HCT116 (cell line): ENCODE measurements around the gene EN2. TPM values are rescaled to one million over a fixed set of nuclear protein-coding genes. Genes with fewer than 3 reads are reported as not detected.

Source experiments
- ATAC-seq: fragments of 200-7000 bp; cut with Tn5 transposase; 2 replicates; pipeline ENCODE4 v1.9.1; 2020; ENCODE audit warnings: mild to moderate bottlenecking, moderate library complexity
- BruUV-seq: library from RNA; stranded (reverse); fragments of 400-500 nt; replicated peaks from 2 replicates; lab custom pipeline; 2021; lab: Mats Ljungman, UMichigan
- CTCF ChIA-PET: fragments of 300-600 bp; sonication (Branson Sonifier 250); formaldehyde crosslinking; loops from one replicate; lab custom pipeline; 2021; ENCODE audit warnings: antibody characterized with exemption; lab: Charles Lee
- POLR2A ChIA-PET: fragments of 300-600, 350-600 bp; sonication (Branson Sonifier 250); formaldehyde crosslinking; loops from one replicate; lab custom pipeline; 2021; ENCODE audit warnings: antibody characterized with exemption; lab: Charles Lee
- RAD21 ChIA-PET, 2 experiments: fragments of 300-600 bp; sonication (Branson Sonifier 250); formaldehyde crosslinking; loops; one replicate each; lab custom pipeline; 2023; ENCODE audit warnings: low total read pairs in 2 of 2; ENCODE audit not compliant: uncharacterized antibody in 2 of 2, unreplicated experiment in 2 of 2, low non-redundant PET in 1 of 2; lab: Charles Lee
- DNase-seq: peaks from one replicate; pipeline ENCODE4 v3.0.0-alpha.2; 2010; ENCODE audit warnings: low read depth, low spot score
- H2AFZ ChIP-seq: fragments of 200-600 bp; shearing (Covaris generic), sonication (generic); 2 replicates; pipeline ENCODE4 v1.6.1; 2017; ENCODE audit warnings: low read depth, mixed run types, mixed read lengths, antibody characterized with exemption, low read length; ENCODE audit not compliant: poor library complexity, severe bottlenecking
- H3K27ac ChIP-seq: 2 replicates; pipeline ENCODE4 v1.5.1; 2012; ENCODE audit warnings: low read depth, low read length
- H3K27me3 ChIP-seq: fragments of 200-600 bp; sonication (generic); 2 replicates; pipeline ENCODE4 v1.6.1; 2016; ENCODE audit warnings: mixed run types, low read length, mixed read lengths; ENCODE audit not compliant: insufficient read depth
- H3K36me3 ChIP-seq, 2 experiments: fragments of 200-500 bp in 1 of 2; fragments of 200-600 bp in 1 of 2; sonication (Bioruptor generic) in 1 of 2; sonication (generic) in 1 of 2; 2 replicates each; pipeline versions ENCODE4 v1.5.1 to v1.6.1; 2014 to 2016; ENCODE audit warnings: low read length in 2 of 2, inconsistent platforms in 1 of 2, mixed read lengths in 1 of 2, mixed run types in 1 of 2; ENCODE audit not compliant: insufficient read depth in 2 of 2, control insufficient read depth in 1 of 2
- H3K4me1 ChIP-seq, 2 experiments: fragments of 200-600 bp in 1 of 2; sonication (generic) in 1 of 2; 2 replicates each; pipeline versions ENCODE4 v1.5.1 to v1.6.1; 2012 to 2017; ENCODE audit warnings: low read length in 2 of 2, inconsistent platforms in 1 of 2, mild to moderate bottlenecking in 1 of 2, mixed read lengths in 1 of 2, mixed run types in 1 of 2, moderate library complexity in 1 of 2; ENCODE audit not compliant: insufficient read depth in 2 of 2, control insufficient read depth in 1 of 2
- H3K4me2 ChIP-seq: fragments of 200-600 bp; sonication (generic); 2 replicates; pipeline ENCODE4 v1.6.1; 2017; ENCODE audit warnings: mixed run types, low read length, mixed read lengths
- H3K4me3 ChIP-seq, 2 experiments: fragments of 200-600 bp in 1 of 2; sonication (generic) in 1 of 2; replicated peaks in 1 of 2; 2 replicates each; pipeline ENCODE4 v1.5.1; 2011 to 2016; ENCODE audit warnings: low read length in 2 of 2, control low read depth in 1 of 2, low read depth in 1 of 2, mild to moderate bottlenecking in 1 of 2, mixed read lengths in 1 of 2, mixed run types in 1 of 2
- H3K79me2 ChIP-seq: fragments of 200-600 bp; sonication (generic); 2 replicates; pipeline ENCODE4 v1.6.1; 2017; ENCODE audit warnings: mild to moderate bottlenecking, mixed run types, low read length, moderate library complexity, mixed read lengths; ENCODE audit not compliant: insufficient read depth
- H3K9ac ChIP-seq: fragments of 200-600 bp; sonication (generic); 2 replicates; pipeline ENCODE4 v1.6.1; 2016; ENCODE audit warnings: low read length, mixed read lengths
- H3K9me2 ChIP-seq: fragments of 200-600 bp; sonication (generic), shearing (Covaris generic); 2 replicates; pipeline ENCODE4 v1.6.1; 2017; ENCODE audit warnings: mixed run types, mild to moderate bottlenecking, moderate library complexity; ENCODE audit not compliant: insufficient read depth
- H3K9me3 ChIP-seq, 2 experiments: fragments of 200-500 bp in 1 of 2; fragments of 200-600 bp in 1 of 2; sonication (Bioruptor generic) in 1 of 2; sonication (generic) in 1 of 2; 2 replicates each; pipeline ENCODE4 v1.6.1; 2014 to 2017; ENCODE audit warnings: low read length in 2 of 2, mixed read lengths in 2 of 2, inconsistent platforms in 1 of 2, low read depth in 1 of 2, mild to moderate bottlenecking in 1 of 2, mixed run types in 1 of 2, moderate library complexity in 1 of 2; ENCODE audit not compliant: control insufficient read depth in 1 of 2, insufficient read depth in 1 of 2
- H4K20me1 ChIP-seq: fragments of 200-600 bp; sonication (generic), shearing (Covaris generic); 2 replicates; pipeline ENCODE4 v1.6.1; 2017; ENCODE audit warnings: mixed run types, mild to moderate bottlenecking, moderate library complexity; ENCODE audit not compliant: insufficient read depth
- CBX3 ChIP-seq: IDR thresholded peaks from 2 replicates; pipeline ENCODE4 v1.6.1; 2012; ENCODE audit warnings: low read depth
- CEBPB ChIP-seq: IDR thresholded peaks from 2 replicates; pipeline ENCODE4 v1.6.1; 2012; ENCODE audit warnings: low read depth
- EGR1 ChIP-seq: IDR thresholded peaks from 2 replicates; pipeline ENCODE4 v1.6.1; 2012; ENCODE audit warnings: low read depth
- EZH2 ChIP-seq: fragments of 200-600 bp; sonication (generic); IDR thresholded peaks from 2 replicates; pipeline ENCODE4 v1.6.1; 2017; ENCODE audit warnings: antibody characterized with exemption, mixed run types
- EZH2phosphoT487 ChIP-seq: fragments of 200-600 bp; IDR thresholded peaks from 2 replicates; pipeline ENCODE4 v1.6.1; 2018; ENCODE audit warnings: antibody characterized with exemption, borderline replicate concordance
- JUND ChIP-seq: IDR thresholded peaks from 2 replicates; pipeline ENCODE4 v1.6.1; 2012
- MAX ChIP-seq: IDR thresholded peaks from 2 replicates; pipeline ENCODE4 v1.6.1; 2012
- POLR2A ChIP-seq: IDR thresholded peaks from 2 replicates; pipeline ENCODE4 v1.7.0; 2011; ENCODE audit warnings: borderline replicate concordance; ENCODE audit not compliant: insufficient read depth, insufficient read length; ENCODE audit errors: extremely low read depth
- REST ChIP-seq: IDR thresholded peaks from 2 replicates; pipeline ENCODE4 v1.6.1; 2012; ENCODE audit warnings: low read depth
- SP1 ChIP-seq: IDR thresholded peaks from 2 replicates; pipeline ENCODE4 v1.6.1; 2012; ENCODE audit warnings: low read depth
- SRF ChIP-seq: IDR thresholded peaks from 2 replicates; pipeline ENCODE4 v1.6.1; 2012; ENCODE audit warnings: low read depth
- TCF7L2 ChIP-seq: IDR thresholded peaks from 2 replicates; pipeline ENCODE4 v1.7.0; 2011; ENCODE audit warnings: borderline replicate concordance, inconsistent platforms; ENCODE audit not compliant: insufficient read depth, insufficient read length; ENCODE audit errors: extremely low read depth
- YY1 ChIP-seq: IDR thresholded peaks from 2 replicates; pipeline ENCODE4 v1.6.1; 2011; ENCODE audit warnings: low read length, low read depth, moderate library complexity, mild to moderate bottlenecking; ENCODE audit not compliant: insufficient replicate concordance; ENCODE audit errors: extremely low read depth
- ZBTB33 ChIP-seq: IDR thresholded peaks from 2 replicates; pipeline ENCODE4 v1.6.1; 2011; ENCODE audit warnings: mild to moderate bottlenecking, low read length, moderate library complexity; ENCODE audit not compliant: insufficient replicate concordance; ENCODE audit errors: extremely low read depth
- intact Hi-C: fragments of 100-400 bp; cut with micrococcal nuclease; formaldehyde crosslinking; loops from 2 replicates; pipeline ENCODE4 v1.10.0; 2022
- total RNA-seq: library from RNA; stranded (reverse); gene quantifications from one replicate; pipeline ENCODE4 v1.2.1, GENCODE V29; 2021; ENCODE audit not compliant: unreplicated experiment

Gene EN2
- total RNA-seq, 1 experiment from 2014 or later: 0.32 TPM

- Histone ChIP-seq H3K9ac (no peak overlapping the region), H3K4me3 (no peak overlapping the region), H3K4me1 (no peaks in the 10 kb centered on the region), H3K9me3 (no peaks in the 10 kb centered on the region), H3K4me2 (no peak overlapping the region), H3K79me2 (no peaks in the 10 kb centered on the region), H3K27me3 (peaks cover 32% of the 10 kb centered on the region), H3K9me2 (no peaks in the 10 kb centered on the region), H2AFZ (no peak overlapping the region), H4K20me1 (no peaks in the 10 kb centered on the region), H3K36me3 (no peaks in the 10 kb centered on the region), H3K27ac (no peak overlapping the region)
- DNase-seq (no peak), ATAC-seq (no peak)
- no peak for TF ChIP-seq SRF
- ChIA-PET CTCF (no interaction called here), POLR2A (no interaction called here), RAD21 (no interaction called here)
- BruUV-seq: no TSS peak
- intact Hi-C loops: no loop called here
Measured at GRCh38 chr7:155427411-155428038, 30.4 kb upstream of the EN2 start.

GRCh38 chr7:155428171-155428834 is 29.6 kb upstream of the EN2 start:
- H3K9me3 ChIP-seq: no peaks in the 10 kb centered on the region
- H3K4me2 ChIP-seq: no peak overlapping the region
- no peaks in the 10 kb centered on the region for H3K36me3 ChIP-seq
- H3K79me2 ChIP-seq: no peaks in the 10 kb centered on the region
- no peaks in the 10 kb centered on the region for H3K4me1 ChIP-seq
- DNase-seq: no peak
- H3K9me2 ChIP-seq: no peaks in the 10 kb centered on the region
- ChIA-PET POLR2A (no interaction called here), RAD21 (no interaction called here), CTCF (no interaction called here)
- no TSS peak for BruUV-seq
- TF ChIP-seq REST (no peak), YY1 (no peak), CBX3 (no peak), SP1 (no peak), EGR1 (no peak), CEBPB (no peak), MAX (no peak), JUND (no peak), EZH2 (no peak), ZBTB33 (no peak), EZH2phosphoT487 (no peak), TCF7L2 (no peak), POLR2A (no peak)
- no peak overlapping the region for H3K27ac ChIP-seq
- H3K9ac ChIP-seq: no peak overlapping the region
- no peak overlapping the region for H3K4me3 ChIP-seq
- no peak overlapping the region for H2AFZ ChIP-seq
- intact Hi-C loops: no loop called here
- no peaks in the 10 kb centered on the region for H4K20me1 ChIP-seq
- H3K27me3 ChIP-seq: peaks cover 32% of the 10 kb centered on the region
- no peak for ATAC-seq
